Mesendoderm (in vitro differentiated cells): ENCODE results near the gene GPR180.
A peak's percentile ranks its signal among the peaks of the same experiment; 100 is the strongest.

ENCODE experiments used
- DNase-seq: peaks from one replicate; pipeline ENCODE4 v3.0.0; 2013
- H2AK5ac ChIP-seq: 2 replicates; pipeline ENCODE4 v1.6.1; 2013; ENCODE audit warnings: low read length, inconsistent platforms
- H2BK120ac ChIP-seq: 2 replicates; pipeline ENCODE4 v1.6.1; 2013; ENCODE audit warnings: low read depth, mild to moderate bottlenecking, low read length, moderate library complexity, mixed read lengths
- H2BK15ac ChIP-seq: replicated peaks from 2 replicates; pipeline ENCODE4 v1.6.1; 2013; ENCODE audit warnings: low read depth, mild to moderate bottlenecking, moderate library complexity
- H2BK5ac ChIP-seq: 2 replicates; pipeline ENCODE4 v1.6.1; 2013; ENCODE audit warnings: low read length, inconsistent platforms
- H3K18ac ChIP-seq: 2 replicates; pipeline ENCODE4 v1.6.1; 2013; ENCODE audit warnings: mild to moderate bottlenecking, low read length, mixed read lengths
- H3K23ac ChIP-seq: one replicate; pipeline ENCODE4 v1.6.1; 2013; ENCODE audit warnings: low read length
- H3K27ac ChIP-seq: 2 replicates; pipeline ENCODE4 v1.5.1; 2013; ENCODE audit warnings: low read depth, mild to moderate bottlenecking, inconsistent platforms, low read length, moderate library complexity
- H3K27me3 ChIP-seq: 2 replicates; pipeline ENCODE4 v1.6.1; 2013; ENCODE audit warnings: low read length, control low read depth, mild to moderate bottlenecking, inconsistent platforms; ENCODE audit not compliant: insufficient read depth, poor library complexity
- H3K36me3 ChIP-seq: 2 replicates; pipeline ENCODE4 v1.6.1; 2013; ENCODE audit warnings: low read length, inconsistent platforms; ENCODE audit not compliant: control insufficient read depth, insufficient read depth
- H3K4ac ChIP-seq: one replicate; pipeline ENCODE4 v1.6.1; 2013; ENCODE audit warnings: low read depth, mild to moderate bottlenecking, low read length, moderate library complexity
- H3K4me1 ChIP-seq: 2 replicates; pipeline ENCODE4 v1.6.1; 2013; ENCODE audit warnings: low read depth, low read length, inconsistent platforms; ENCODE audit not compliant: control insufficient read depth
- H3K4me2 ChIP-seq: 2 replicates; pipeline ENCODE4 v1.6.1; 2013; ENCODE audit warnings: low read length
- H3K4me3 ChIP-seq: 2 replicates; pipeline ENCODE4 v1.5.1; 2013; ENCODE audit warnings: mild to moderate bottlenecking, low read length
- H3K56ac ChIP-seq: one replicate; pipeline ENCODE4 v1.6.1; 2013; ENCODE audit warnings: low read length
- H3K79me1 ChIP-seq: 2 replicates; pipeline ENCODE4 v1.6.1; 2013; ENCODE audit warnings: low read length, inconsistent platforms
- H3K79me2 ChIP-seq: 2 replicates; pipeline ENCODE4 v1.6.1; 2013; ENCODE audit warnings: mild to moderate bottlenecking, low read length; ENCODE audit not compliant: control insufficient read depth, insufficient read depth
- H3K9ac ChIP-seq: 2 replicates; pipeline ENCODE4 v1.6.1; 2013; ENCODE audit warnings: low read length, inconsistent platforms
- H4K5ac ChIP-seq: one replicate; pipeline ENCODE4 v1.6.1; 2013; ENCODE audit warnings: low read length
- H4K8ac ChIP-seq: one replicate; pipeline ENCODE4 v1.6.1; 2013; ENCODE audit warnings: low read depth, mild to moderate bottlenecking, control low read depth, low read length, moderate library complexity
- WGBS: extraction: QIAGEN DNeasy Blood & Tissue Kit; methylation state at CpG from one replicate; pipeline ENCODE4 v1.1.7; 2013; ENCODE audit warnings: low lambda C conversion rate, missing lambda C conversion rate; ENCODE audit not compliant: insufficient coverage; ENCODE audit errors: extremely low coverage; 5-methylcytosine and 5-hydroxymethylcytosine counted together

Gene GPR180

DNA sequence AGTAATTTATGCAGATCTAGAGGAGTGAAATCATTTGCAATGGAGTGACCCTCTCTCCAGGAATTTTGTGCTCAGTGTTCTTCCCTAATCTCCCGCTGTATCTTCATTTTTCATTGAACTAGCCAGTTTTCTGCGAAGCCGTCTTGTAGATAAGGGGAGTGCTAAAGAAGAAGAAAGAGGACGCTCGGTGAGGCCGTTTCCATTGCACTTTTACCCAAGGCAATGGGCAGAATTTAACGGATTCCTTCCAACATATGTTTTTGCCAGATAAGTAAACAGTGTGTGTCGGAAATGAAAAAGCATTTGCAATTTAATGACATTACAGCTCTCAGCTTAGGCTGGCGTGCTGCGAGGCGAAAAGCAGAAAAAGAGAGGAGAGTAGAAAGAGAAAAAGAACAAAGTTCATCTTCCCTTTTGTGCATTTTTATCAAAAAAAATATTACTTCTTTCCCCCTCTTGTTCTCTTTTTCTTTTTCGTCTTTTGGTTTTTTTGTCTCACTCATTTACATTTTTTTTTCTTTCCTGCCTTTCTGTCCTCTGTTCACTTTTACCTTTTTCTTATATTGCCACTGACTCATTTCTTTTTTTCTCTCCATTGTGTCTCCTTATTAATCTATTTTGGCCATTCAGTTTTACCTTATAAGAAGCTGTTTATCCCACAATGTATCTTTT is 60.8 kb downstream of the GPR180 start:
- no peak for DNase-seq
- Histone ChIP-seq H3K4ac (no peak overlapping the region), H3K9ac (no peak overlapping the region), H3K4me2 (no peak overlapping the region), H2BK15ac (no peak overlapping the region), H3K56ac (no peak overlapping the region), H4K8ac (no peak overlapping the region), H3K27ac (no peak overlapping the region), H3K4me1 (peaks cover 12% of the 10 kb centered on the region), H2BK120ac (no peak overlapping the region), H3K79me2 (no peaks in the 10 kb centered on the region), H3K23ac (no peak overlapping the region), H3K79me1 (no peaks in the 10 kb centered on the region), H3K4me3 (no peak overlapping the region), H2AK5ac (no peak overlapping the region), H3K18ac (no peak overlapping the region), H2BK5ac (no peak overlapping the region), H3K36me3 (no peaks in the 10 kb centered on the region), H3K27me3 (no peaks in the 10 kb centered on the region), H4K5ac (no peak overlapping the region)
- no CpG with 5 or more reads among the region's 12 CpGs for WGBS

DNA sequence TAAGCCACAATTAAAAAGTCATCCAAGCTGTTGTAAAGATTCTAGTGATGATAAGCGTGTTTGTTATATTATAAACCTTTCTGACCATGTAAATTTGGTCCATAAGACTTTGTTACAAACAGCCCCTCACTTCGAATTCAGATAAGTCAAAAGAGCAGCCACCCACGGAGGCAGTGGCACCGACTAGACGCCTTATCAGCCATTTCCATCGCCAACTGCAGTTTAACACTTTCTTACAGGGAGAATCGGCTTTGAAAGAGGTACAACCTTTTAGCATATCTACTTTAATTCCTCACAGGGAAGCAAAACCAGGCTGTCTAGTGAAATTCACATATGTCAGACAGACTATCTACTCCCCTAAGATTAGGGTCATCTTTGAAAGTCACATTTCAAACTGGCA is 63.2 kb downstream of the GPR180 start:
- no peaks in the 10 kb centered on the region for H3K79me2 ChIP-seq
- peak; percentile 54 for DNase-seq
- no peaks in the 10 kb centered on the region for H3K27me3 ChIP-seq
- no peak overlapping the region for H2BK5ac ChIP-seq
- no CpG with 5 or more reads among the region's 7 CpGs for WGBS
- no peak overlapping the region for H2AK5ac ChIP-seq
- H3K27ac ChIP-seq, result no peak overlapping the region
- no peak overlapping the region for H4K8ac ChIP-seq
- H4K5ac ChIP-seq, result no peak overlapping the region
- H3K18ac ChIP-seq, result no peak overlapping the region
- peaks cover 12% of the 10 kb centered on the region for H3K4me1 ChIP-seq
- no peak overlapping the region for H3K4me2 ChIP-seq
- no peak overlapping the region for H3K56ac ChIP-seq
- H3K79me1 ChIP-seq, result no peaks in the 10 kb centered on the region
- H3K23ac ChIP-seq, result no peak overlapping the region
- no peaks in the 10 kb centered on the region for H3K36me3 ChIP-seq
- no peak overlapping the region for H2BK15ac ChIP-seq
- no peak overlapping the region for H2BK120ac ChIP-seq
- H3K4ac ChIP-seq, result no peak overlapping the region
- no peak overlapping the region for H3K9ac ChIP-seq
- no peak overlapping the region for H3K4me3 ChIP-seq

DNA sequence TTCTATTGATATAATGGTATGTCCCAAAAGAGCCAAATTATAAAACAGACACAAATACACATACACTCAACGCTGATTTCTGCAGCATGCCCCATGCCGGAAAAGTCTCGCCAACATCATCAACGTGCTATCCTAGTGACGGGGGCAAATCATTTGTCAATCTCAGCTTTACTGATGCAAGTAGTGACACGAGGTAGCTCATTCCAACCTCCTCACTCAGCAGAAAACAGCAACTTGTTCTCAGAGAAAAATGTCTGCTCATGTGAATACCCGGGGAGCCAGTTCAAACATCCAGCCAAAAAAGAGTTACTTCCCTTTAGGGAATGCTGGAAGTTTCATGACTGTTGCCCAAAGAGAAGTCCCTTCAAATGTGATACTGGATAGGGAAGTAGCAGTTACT is 64.4 kb downstream of the GPR180 start:
- WGBS, result no CpG with 5 or more reads among the region's 7 CpGs
- H3K27me3 ChIP-seq, result no peaks in the 10 kb centered on the region

DNA sequence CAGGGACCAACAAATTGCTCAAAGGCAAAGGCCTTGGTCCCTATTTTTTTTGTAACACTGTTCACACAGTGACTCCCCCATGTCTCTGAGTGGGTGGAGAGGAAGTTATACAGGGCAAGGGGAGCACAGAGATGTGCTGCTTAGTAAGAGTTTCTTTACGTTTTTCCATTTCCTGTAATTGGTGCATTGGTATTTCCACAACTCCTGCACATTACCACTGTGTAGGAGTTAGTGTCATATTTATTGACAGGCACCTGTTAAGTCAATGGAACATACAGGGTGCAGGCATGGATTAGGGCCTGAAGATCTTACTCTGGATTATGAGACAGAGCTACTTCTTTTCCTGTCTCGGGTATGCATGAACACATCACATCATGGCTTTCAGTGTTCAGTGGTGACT is 65.5 kb downstream of the GPR180 start:
- WGBS, result no CpG with 5 or more reads among the region's 2 CpGs
- no peaks in the 10 kb centered on the region for H3K79me2 ChIP-seq
- no peak overlapping the region for H2BK15ac ChIP-seq

More for the DNA sequence above, 64.4 kb downstream of the GPR180 start:
- Histone ChIP-seq H2BK120ac (no peak overlapping the region), H3K79me1 (no peaks in the 10 kb centered on the region), H3K27ac (no peak overlapping the region), H2BK5ac (no peak overlapping the region), H3K79me2 (no peaks in the 10 kb centered on the region), H3K56ac (peak overlapping the region; percentile 9), H3K4me1 (peaks cover 12% of the 10 kb centered on the region), H4K5ac (no peak overlapping the region), H2BK15ac (no peak overlapping the region), H3K9ac (no peak overlapping the region), H4K8ac (no peak overlapping the region), H3K18ac (no peak overlapping the region), H3K4me3 (no peak overlapping the region), H2AK5ac (no peak overlapping the region), H3K4me2 (no peak overlapping the region), H3K4ac (no peak overlapping the region), H3K36me3 (no peaks in the 10 kb centered on the region), H3K23ac (no peak overlapping the region)
- DNase-seq, result no peak

DNA sequence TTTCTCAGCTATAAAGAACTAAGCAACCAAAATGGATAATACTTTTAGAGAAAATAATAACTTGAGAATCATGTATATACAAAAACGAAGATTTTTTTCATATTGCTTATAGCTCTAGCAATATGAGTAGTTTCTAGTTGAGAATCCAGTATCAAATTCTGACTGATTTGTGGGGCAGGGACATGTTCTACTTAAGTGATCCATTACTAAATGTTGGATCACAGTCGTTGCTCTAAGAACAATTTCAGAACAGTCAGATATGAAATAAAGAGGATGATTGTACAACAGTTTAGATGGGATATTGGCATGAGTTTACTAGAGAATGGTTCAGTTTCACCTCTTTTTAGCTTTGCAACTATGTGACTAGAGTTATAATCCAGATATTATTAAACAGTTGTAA is 70.7 kb downstream of the GPR180 start:
- H2BK120ac ChIP-seq, result no peak overlapping the region
- H3K79me1 ChIP-seq, result no peaks in the 10 kb centered on the region
- H3K27ac ChIP-seq, result no peak overlapping the region
- no peak for DNase-seq
- no peak overlapping the region for H3K4me2 ChIP-seq
- no peak overlapping the region for H2BK5ac ChIP-seq
- no peaks in the 10 kb centered on the region for H3K79me2 ChIP-seq
- no CpG with 5 or more reads among the region's 2 CpGs for WGBS
- H3K27me3 ChIP-seq, result no peaks in the 10 kb centered on the region
- H2BK15ac ChIP-seq, result no peak overlapping the region
- H3K4ac ChIP-seq, result no peak overlapping the region
- no peak overlapping the region for H4K5ac ChIP-seq
- no peak overlapping the region for H3K18ac ChIP-seq
- H4K8ac ChIP-seq, result no peak overlapping the region
- H3K23ac ChIP-seq, result no peak overlapping the region
- H3K4me1 ChIP-seq, result no peaks in the 10 kb centered on the region
- H3K56ac ChIP-seq, result no peak overlapping the region
- H2AK5ac ChIP-seq, result no peak overlapping the region
- H3K4me3 ChIP-seq, result no peak overlapping the region
- no peaks in the 10 kb centered on the region for H3K36me3 ChIP-seq
- H3K9ac ChIP-seq, result no peak overlapping the region

More for the DNA sequence above, 65.5 kb downstream of the GPR180 start:
- H3K27ac ChIP-seq, result no peak overlapping the region
- no peak overlapping the region for H3K4ac ChIP-seq
- H3K4me1 ChIP-seq, result peaks cover 11% of the 10 kb centered on the region
- no peak overlapping the region for H3K23ac ChIP-seq
- H3K4me2 ChIP-seq, result no peak overlapping the region
- no peak overlapping the region for H3K18ac ChIP-seq
- no peaks in the 10 kb centered on the region for H3K79me1 ChIP-seq
- no peak overlapping the region for H2BK120ac ChIP-seq
- no peak overlapping the region for H3K56ac ChIP-seq
- H3K27me3 ChIP-seq, result no peaks in the 10 kb centered on the region
- no peak overlapping the region for H3K9ac ChIP-seq
- DNase-seq, result no peak
- H4K5ac ChIP-seq, result no peak overlapping the region
- H2BK5ac ChIP-seq, result no peak overlapping the region
- no peak overlapping the region for H3K4me3 ChIP-seq
- no peaks in the 10 kb centered on the region for H3K36me3 ChIP-seq
- H4K8ac ChIP-seq, result no peak overlapping the region
- no peak overlapping the region for H2AK5ac ChIP-seq

DNA sequence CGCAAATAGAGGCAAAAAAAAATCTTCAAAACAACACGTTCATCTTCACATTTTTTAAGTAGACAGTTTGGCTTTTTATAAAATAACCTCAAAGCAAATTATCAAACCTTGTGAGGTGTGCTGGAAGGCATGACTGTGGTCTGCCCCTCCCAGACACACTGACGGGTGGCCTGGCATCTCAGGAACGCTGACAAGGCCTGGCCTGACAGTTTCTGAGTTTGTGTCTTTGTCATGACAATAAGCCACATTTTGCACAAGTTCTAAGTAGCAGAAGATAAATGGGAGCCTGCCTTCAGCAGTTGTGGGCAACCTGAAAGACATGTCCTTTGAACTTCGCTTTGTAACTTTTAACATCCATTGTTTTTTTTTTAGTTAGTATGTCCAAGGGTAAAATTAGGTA is 72.2 kb downstream of the GPR180 start:
- H3K4ac ChIP-seq, result no peak overlapping the region
- H3K27me3 ChIP-seq, result no peaks in the 10 kb centered on the region
- H2BK120ac ChIP-seq, result no peak overlapping the region
- no peaks in the 10 kb centered on the region for H3K79me2 ChIP-seq
- H3K56ac ChIP-seq, result no peak overlapping the region
- H3K23ac ChIP-seq, result no peak overlapping the region
- no peak overlapping the region for H3K4me2 ChIP-seq
- H3K9ac ChIP-seq, result no peak overlapping the region
- no peak overlapping the region for H2BK5ac ChIP-seq
- no peak overlapping the region for H3K4me3 ChIP-seq
- H3K4me1 ChIP-seq, result no peaks in the 10 kb centered on the region
- no peaks in the 10 kb centered on the region for H3K36me3 ChIP-seq
- DNase-seq, result peak; percentile 39
- no peak overlapping the region for H4K5ac ChIP-seq
- no peak overlapping the region for H3K18ac ChIP-seq
- no CpG with 5 or more reads among the region's 5 CpGs for WGBS
- no peak overlapping the region for H2BK15ac ChIP-seq
- no peaks in the 10 kb centered on the region for H3K79me1 ChIP-seq
- no peak overlapping the region for H2AK5ac ChIP-seq
- H3K27ac ChIP-seq, result no peak overlapping the region
- H4K8ac ChIP-seq, result no peak overlapping the region
